Endothelial cell of umbilical vein (primary cell): Measurements from ENCODE around the gene CT47A1. TPM values are rescaled to one million over a fixed set of nuclear protein-coding genes. Genes with fewer than 3 reads are reported as not detected.

Experiments used
- BruUV-seq: library from RNA; stranded (reverse); fragments of 400-500 nt; replicated peaks from 2 replicates; lab custom pipeline; 2021; lab: Mats Ljungman, UMichigan
- CTCF ChIA-PET: fragments of 300-600, 350-600 bp; sonication (Branson Sonifier 250); formaldehyde crosslinking; loops from one replicate; lab custom pipeline; 2021; ENCODE audit warnings: antibody characterized with exemption, inconsistent platforms; lab: Charles Lee
- POLR2A ChIA-PET: fragments of 300-600, 350-600 bp; sonication (Branson Sonifier 250); formaldehyde crosslinking; loops from one replicate; lab custom pipeline; 2021; ENCODE audit warnings: antibody characterized with exemption, inconsistent platforms; lab: Charles Lee
- DNase-seq: peaks from one replicate; pipeline ENCODE4 v3.0.0-alpha.2; 2011; ENCODE audit warnings: low read depth, low spot score
- FAIRE-seq: peaks from 2 replicates; lab custom pipeline; 2011; peaks lifted over from hg19 to GRCh38; lab: Jason Lieb, UNC
- H2AFZ ChIP-seq: 2 replicates; pipeline ENCODE4 v1.6.0; 2012; ENCODE audit warnings: low read depth, low read length, control low read depth, inconsistent platforms
- H3K27ac ChIP-seq: 2 replicates; pipeline ENCODE4 v1.5.1; 2011; ENCODE audit warnings: low read depth, mild to moderate bottlenecking, control low read depth, low read length, moderate library complexity; ENCODE audit not compliant: insufficient read depth
- H3K27me3 ChIP-seq, 2 experiments: 2 replicates each; pipeline versions ENCODE4 v1.6.0 to v1.6.1; 2011; ENCODE audit warnings: low read length in 2 of 2, mixed read lengths in 1 of 2; ENCODE audit not compliant: control insufficient read depth in 2 of 2, insufficient read depth in 2 of 2
- H3K36me3 ChIP-seq, 2 experiments: 2 replicates in 1 of 2; 3 replicates in 1 of 2; pipeline ENCODE4 v1.5.1; 2011; ENCODE audit warnings: low read length in 2 of 2, mild to moderate bottlenecking in 1 of 2, moderate library complexity in 1 of 2; ENCODE audit not compliant: control insufficient read depth in 2 of 2, insufficient read depth in 2 of 2; ENCODE audit errors: extremely low read depth in 1 of 2
- H3K4me1 ChIP-seq: 3 replicates; pipeline ENCODE4 v1.5.1; 2011; ENCODE audit warnings: mild to moderate bottlenecking, low read length; ENCODE audit not compliant: control insufficient read depth, insufficient read depth; ENCODE audit errors: extremely low read depth
- H3K4me2 ChIP-seq: 2 replicates; pipeline ENCODE4 v1.6.1; 2011; ENCODE audit warnings: low read length, control low read depth, mixed read lengths; ENCODE audit not compliant: insufficient read depth
- H3K4me3 ChIP-seq, 3 experiments: fragments of 200-600 bp in 1 of 3; sonication (generic), shearing (Covaris generic) in 1 of 3; replicated peaks in 1 of 3; 2 replicates each; pipeline ENCODE4 v1.5.1; 2011 to 2016; ENCODE audit warnings: control low read depth in 3 of 3, low read length in 3 of 3, mild to moderate bottlenecking in 2 of 3, inconsistent platforms in 1 of 3, low read depth in 1 of 3, moderate library complexity in 1 of 3; ENCODE audit not compliant: insufficient read depth in 1 of 3
- H3K79me2 ChIP-seq: 2 replicates; pipeline ENCODE4 v1.6.0; 2012; ENCODE audit warnings: low read length, inconsistent platforms; ENCODE audit not compliant: control insufficient read depth, insufficient read depth
- H3K9ac ChIP-seq: replicated peaks from 2 replicates; pipeline ENCODE3; 2011; ENCODE audit warnings: low read length, control low read depth; ENCODE audit not compliant: insufficient read depth; ENCODE audit errors: extremely low read depth
- H3K9me1 ChIP-seq: replicated peaks from 3 replicates; pipeline ENCODE4 v1.6.0; 2011; ENCODE audit warnings: mild to moderate bottlenecking, low read length; ENCODE audit not compliant: control insufficient read depth, insufficient read depth; ENCODE audit errors: extremely low read depth
- H3K9me3 ChIP-seq: replicated peaks from 2 replicates; pipeline ENCODE4 v1.5.1; 2012; ENCODE audit warnings: low read length, inconsistent platforms; ENCODE audit not compliant: control insufficient read depth, insufficient read depth
- H4K20me1 ChIP-seq: replicated peaks from 2 replicates; pipeline ENCODE3; 2011; ENCODE audit warnings: mild to moderate bottlenecking, low read length; ENCODE audit not compliant: control insufficient read depth, insufficient read depth; ENCODE audit errors: extremely low read depth
- CTCF ChIP-seq, 2 donors: IDR thresholded peaks; 1 replicate in 1 of 2; 2 replicates in 1 of 2; pipeline ENCODE4 v1.5.1; 2011; ENCODE audit warnings: low read length in 2 of 2, mild to moderate bottlenecking in 2 of 2, moderate library complexity in 2 of 2, control low read depth in 1 of 2, inconsistent platforms in 1 of 2, low read depth in 1 of 2; ENCODE audit not compliant: insufficient read depth in 1 of 2; ENCODE audit errors: extremely low read depth in 1 of 2
- EZH2 ChIP-seq: IDR thresholded peaks from 2 replicates; pipeline ENCODE4 v1.6.1; 2012; ENCODE audit warnings: borderline replicate concordance, low read depth, mild to moderate bottlenecking, moderate library complexity, low read length, inconsistent platforms; ENCODE audit not compliant: severe bottlenecking
- FOS ChIP-seq: IDR thresholded peaks from 2 replicates; pipeline ENCODE4 v1.6.1; 2011; ENCODE audit warnings: mild to moderate bottlenecking, low read length, moderate library complexity, borderline replicate concordance; ENCODE audit not compliant: insufficient read depth
- GATA2 ChIP-seq: IDR thresholded peaks from 2 replicates; pipeline ENCODE4 v1.7.0; 2011; ENCODE audit warnings: low read depth, mild to moderate bottlenecking, moderate library complexity, mixed read lengths, low read length; ENCODE audit not compliant: insufficient read length, insufficient read depth
- JUN ChIP-seq: IDR thresholded peaks from 2 replicates; pipeline ENCODE4 v1.6.1; 2011; ENCODE audit warnings: borderline replicate concordance, low read depth; ENCODE audit not compliant: insufficient read length, insufficient read depth
- MAX ChIP-seq: IDR thresholded peaks from 2 replicates; pipeline ENCODE4 v1.6.1; 2011; ENCODE audit not compliant: insufficient read depth, insufficient read length
- MYC ChIP-seq: IDR thresholded peaks from one replicate; pipeline ENCODE4 v1.6.1; 2011; ENCODE audit warnings: mild to moderate bottlenecking, low read depth, low read length
- POLR2A ChIP-seq: IDR thresholded peaks from 2 replicates; pipeline ENCODE4 v1.6.1; 2012; ENCODE audit warnings: low read depth, mild to moderate bottlenecking, control low read depth, low read length
- POLR2AphosphoS5 ChIP-seq: IDR thresholded peaks from 2 replicates; pipeline ENCODE4 v1.6.1; 2012; ENCODE audit warnings: low read depth, mild to moderate bottlenecking, control low read depth, low read length, moderate library complexity; ENCODE audit not compliant: insufficient read depth
- dilution Hi-C: fragments of 300-500 bp; cut with MboI; formaldehyde crosslinking; loops from one replicate; pipeline ENCODE4 v1.15.0; 2019; ENCODE audit warnings: low sequenced_read_pairs; ENCODE audit not compliant: extremely low pct_ligation_motif_present
- intact Hi-C: fragments of 100-400 bp; cut with micrococcal nuclease; formaldehyde crosslinking; loops from one replicate; pipeline ENCODE4 v1.10.0; 2022
- polyA plus RNA-seq, 4 experiments: library from polyadenylated mRNA; depleted of rRNA in 3 of 4; stranded (reverse) in 3 of 4; unstranded in 1 of 4; fragments of >200 nt; gene quantifications; 2 replicates each; pipeline versions ENCODE4 v1.2.1 to v1.2.3, GENCODE V29; 2011 to 2012; ENCODE audit warnings: missing spikeins in 1 of 4
- total RNA-seq: library from RNA; stranded (reverse); gene quantifications from 2 replicates; pipeline ENCODE4 v1.2.3, GENCODE V29; 2021

Gene CT47A1
- total and polyA plus RNA-seq, 2 donors (not counting 3 experiments of a cell fraction or from before 2014, with no cell fraction given), result not detected

DNA sequence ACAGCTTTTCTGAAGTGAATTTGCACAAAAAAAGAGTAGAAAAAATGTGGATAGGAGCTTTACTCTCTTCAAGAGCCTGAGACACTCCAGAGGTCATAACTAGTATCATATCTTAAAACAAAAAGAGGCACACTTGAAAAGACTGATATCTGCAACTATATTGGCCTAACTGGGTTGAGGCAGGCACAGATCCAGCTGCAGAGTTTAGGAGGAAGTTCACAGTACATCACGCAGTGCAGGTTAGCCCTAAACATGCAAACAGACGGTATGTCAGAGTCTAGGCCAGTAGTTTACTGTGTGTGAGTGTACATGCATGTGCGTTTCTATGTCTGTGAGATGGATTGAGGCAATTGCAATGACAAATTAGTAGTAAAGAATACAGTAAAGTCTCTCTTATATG is 24.2 kb upstream of the CT47A1 start:
- DNase-seq (no peak), FAIRE-seq (no peak)
- dilution Hi-C loops, result no loop called here
- Histone ChIP-seq H3K79me2 (no peaks in the 10 kb centered on the region), H4K20me1 (no peaks in the 10 kb centered on the region), H2AFZ (no peak overlapping the region), H3K9ac (no peak overlapping the region), H3K9me1 (no peaks in the 10 kb centered on the region), H3K4me3 (no peak overlapping the region), H3K27me3 (no peaks in the 10 kb centered on the region), H3K36me3 (no peaks in the 10 kb centered on the region), H3K9me3 (no peaks in the 10 kb centered on the region), H3K4me2 (no peak overlapping the region), H3K4me1 (no peaks in the 10 kb centered on the region), H3K27ac (no peak overlapping the region)
- no TSS peak for BruUV-seq
- intact Hi-C loops, result no loop called here
- TF ChIP-seq EZH2, result no peak
- no peak for TF ChIP-seq CTCF (IDR thresholded peaks at IDR 0.05; ENCODE audit: extremely low read depth in 1 of 2, insufficient read depth in 1 of 2, low read depth in 1 of 2, low read length in 2 of 2)
- TF ChIP-seq POLR2AphosphoS5, result no peak
- no peak for TF ChIP-seq POLR2A
- no peak for TF ChIP-seq JUN
- TF ChIP-seq MAX, result no peak
- TF ChIP-seq MYC, result no peak
- no peak for TF ChIP-seq GATA2
- TF ChIP-seq FOS, result no peak
- CTCF ChIA-PET, result no interaction called here
- POLR2A ChIA-PET, result no interaction called here
